ENCODE measurements around the gene UNC93B1.

GRCh38 chr11:68042219-68043028, 38.5 kb upstream of the UNC93B1 start:
- no peak for TF ChIP-seq POLR2AphosphoS5 (IDR thresholded peaks at IDR 0.05; ENCODE audit: low read depth, low read length)
- TF ChIP-seq POLR2A (IDR thresholded peaks at IDR 0.05; ENCODE audit: low read depth, low read length) = no peak
- no peak for TF ChIP-seq TAF1 (IDR thresholded peaks at IDR 0.05; ENCODE audit: borderline replicate concordance, low read depth, low read length)

Measured in GM12892 (cell line).